Vagina (tissue), 2 donors: ENCODE measurements around the gene KCNH5.

Experiments used
- CTCF ChIP-seq, 3 experiments: fragments of 450-650 bp in 2 of 3; fragments of 200-600 bp in 1 of 3; sonication (generic) in 1 of 3; IDR thresholded peaks; one replicate each; pipeline ENCODE4 v1.5.1; 2017 to 2019; ENCODE audit warnings: antibody characterized with exemption in 3 of 3, mild to moderate bottlenecking in 2 of 3, moderate library complexity in 2 of 3
- POLR2A ChIP-seq, 2 donors: fragments of 450-650 bp; IDR thresholded peaks; one replicate each; pipeline ENCODE4 v1.6.1; 2017; ENCODE audit warnings: antibody characterized with exemption in 2 of 2, mild to moderate bottlenecking in 2 of 2, moderate library complexity in 2 of 2

GRCh38 chr14:62914025-62914424, 131.2 kb downstream of the KCNH5 start:
- TF ChIP-seq CTCF (IDR thresholded peaks at IDR 0.05), result no peak
- no peak for TF ChIP-seq POLR2A (IDR thresholded peaks at IDR 0.05)
